Measurements from ENCODE around the gene APBB1IP.
"Not testable (repeated sequence)": the region's sequence is repeated elsewhere in the genome, so short reads cannot be mapped to it uniquely, and the experiment has no call there.

The APBB1IP gene

GRCh38 chr10:26503911-26504310 is 65.8 kb downstream of the APBB1IP start:
- in situ Hi-C loops (cut with MboI; ENCODE audit: low pct_unique_long_range_greater_than_20kb, low sequenced_read_pairs, unreplicated experiment) = no loop called here
- TF ChIP-seq, protein P1, sequence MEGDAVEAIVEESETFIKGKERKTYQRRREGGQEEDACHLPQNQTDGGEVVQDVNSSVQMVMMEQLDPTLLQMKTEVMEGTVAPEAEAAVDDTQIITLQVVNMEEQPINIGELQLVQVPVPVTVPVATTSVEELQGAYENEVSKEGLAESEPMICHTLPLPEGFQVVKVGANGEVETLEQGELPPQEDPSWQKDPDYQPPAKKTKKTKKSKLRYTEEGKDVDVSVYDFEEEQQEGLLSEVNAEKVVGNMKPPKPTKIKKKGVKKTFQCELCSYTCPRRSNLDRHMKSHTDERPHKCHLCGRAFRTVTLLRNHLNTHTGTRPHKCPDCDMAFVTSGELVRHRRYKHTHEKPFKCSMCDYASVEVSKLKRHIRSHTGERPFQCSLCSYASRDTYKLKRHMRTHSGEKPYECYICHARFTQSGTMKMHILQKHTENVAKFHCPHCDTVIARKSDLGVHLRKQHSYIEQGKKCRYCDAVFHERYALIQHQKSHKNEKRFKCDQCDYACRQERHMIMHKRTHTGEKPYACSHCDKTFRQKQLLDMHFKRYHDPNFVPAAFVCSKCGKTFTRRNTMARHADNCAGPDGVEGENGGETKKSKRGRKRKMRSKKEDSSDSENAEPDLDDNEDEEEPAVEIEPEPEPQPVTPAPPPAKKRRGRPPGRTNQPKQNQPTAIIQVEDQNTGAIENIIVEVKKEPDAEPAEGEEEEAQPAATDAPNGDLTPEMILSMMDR (IDR thresholded peaks at IDR 0.05; ENCODE audit: extremely low read depth, insufficient read depth, missing control alignments) = peak; percentile 47
- no peak for DNase-seq (ENCODE audit: low spot score)

GRCh38 chr10:26504429-26504828 is 66.3 kb downstream of the APBB1IP start:
- DNase-seq (ENCODE audit: low spot score); in situ Hi-C loops (cut with MboI; ENCODE audit: low pct_unique_long_range_greater_than_20kb, low sequenced_read_pairs, unreplicated experiment): not testable (repeated sequence)

- in situ Hi-C loops (cut with MboI; ENCODE audit: low pct_unique_long_range_greater_than_20kb, low sequenced_read_pairs, unreplicated experiment) = no loop called here
- TF ChIP-seq, protein P1 (IDR thresholded peaks at IDR 0.05; ENCODE audit: extremely low read depth, insufficient read depth, missing control alignments) = no peak
- no peak for DNase-seq (ENCODE audit: low spot score)
These were observed 67.3 kb downstream of the APBB1IP start for GRCh38 chr10:26505491-26505890.

DNA sequence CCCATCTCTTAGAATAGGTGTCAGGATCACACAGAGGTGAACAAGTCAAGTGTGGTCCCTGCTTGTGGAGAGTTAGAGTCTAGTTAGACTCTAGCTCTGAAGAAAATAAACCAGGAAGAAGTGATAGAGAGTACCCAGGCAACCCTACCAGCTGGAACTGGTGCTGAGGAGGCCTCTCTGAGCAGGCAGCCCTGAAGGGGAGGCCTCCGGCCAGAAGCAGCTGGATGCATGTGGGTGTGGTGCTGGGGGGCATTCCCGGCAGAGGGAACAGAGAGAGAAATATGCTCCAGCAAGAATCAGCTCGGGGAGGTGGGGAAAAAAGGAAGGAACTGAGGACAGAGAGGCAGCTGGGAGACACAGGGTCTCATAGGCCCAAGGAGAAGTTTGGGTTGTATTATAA is 68.6 kb downstream of the APBB1IP start:
- DNase-seq (ENCODE audit: low spot score) = no peak
- in situ Hi-C loops (cut with MboI; ENCODE audit: low pct_unique_long_range_greater_than_20kb, low sequenced_read_pairs, unreplicated experiment) = no loop called here

GRCh38 chr10:26507441-26507840 is 69.3 kb downstream of the APBB1IP start:
- in situ Hi-C loops (cut with MboI; ENCODE audit: low pct_unique_long_range_greater_than_20kb, low sequenced_read_pairs, unreplicated experiment) = no loop called here
- TF ChIP-seq, protein P1 (IDR thresholded peaks at IDR 0.05; ENCODE audit: extremely low read depth, insufficient read depth, missing control alignments) = no peak
- no peak for DNase-seq (ENCODE audit: low spot score)

More for the DNA sequence above, 68.6 kb downstream of the APBB1IP start:
- TF ChIP-seq, protein P1 (IDR thresholded peaks at IDR 0.05; ENCODE audit: extremely low read depth, insufficient read depth, missing control alignments) = no peak

DNA sequence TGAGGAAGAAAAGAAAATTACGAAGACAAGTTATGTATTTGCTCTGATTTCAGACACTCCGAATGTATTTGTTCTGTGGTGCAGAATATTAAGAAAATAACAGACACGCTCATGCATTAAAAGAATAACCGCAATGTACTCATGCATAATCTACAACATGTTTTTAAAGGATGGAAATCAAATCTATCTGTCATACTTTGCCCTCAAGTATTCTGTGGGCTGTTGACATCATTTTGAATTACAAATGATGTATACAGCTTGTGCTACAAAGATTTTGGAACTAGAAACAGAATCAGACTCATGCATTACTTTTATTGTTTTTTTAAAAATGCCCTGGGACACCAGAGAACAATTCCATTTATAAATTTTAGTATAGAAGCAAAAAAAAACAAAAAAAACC is 69.9 kb downstream of the APBB1IP start:
- TF ChIP-seq, protein P1 (IDR thresholded peaks at IDR 0.05; ENCODE audit: extremely low read depth, insufficient read depth, missing control alignments) = no peak
- in situ Hi-C loops (cut with MboI; ENCODE audit: low pct_unique_long_range_greater_than_20kb, low sequenced_read_pairs, unreplicated experiment) = no loop called here

GRCh38 chr10:26509307-26509706 is 71.2 kb downstream of the APBB1IP start:
- DNase-seq (ENCODE audit: low spot score) = no peak
- TF ChIP-seq, protein P1 (IDR thresholded peaks at IDR 0.05; ENCODE audit: extremely low read depth, insufficient read depth, missing control alignments) = no peak
- in situ Hi-C loops (cut with MboI; ENCODE audit: low pct_unique_long_range_greater_than_20kb, low sequenced_read_pairs, unreplicated experiment) = no loop called here

More for the DNA sequence above, 69.9 kb downstream of the APBB1IP start:
- DNase-seq (ENCODE audit: low spot score) = no peak
